Renal cortical epithelial cell (primary cell): Measurements from ENCODE around the gene PLA2G1B. TPM values are rescaled to one million over a fixed set of nuclear protein-coding genes. Genes with fewer than 3 reads are reported as not detected.

ENCODE experiments used
- DNase-seq: peaks from one replicate; pipeline ENCODE4 v3.0.0-alpha.2; 2011; ENCODE audit warnings: low read depth
- total RNA-seq: library from RNA; depleted of rRNA; stranded (reverse); fragments of >200 nt; gene quantifications from 2 replicates; pipeline ENCODE4 v1.2.3, GENCODE V29; 2014

The PLA2G1B gene
- total RNA-seq, 1 donor from 2014 or later: not detected

- DNase-seq: no peak
Observed at GRCh38 chr12:120324841-120325417, 2.6 kb downstream of the PLA2G1B start.

- no peak for DNase-seq
Observed at GRCh38 chr12:120323772-120324171, 3.8 kb downstream of the PLA2G1B start.

GRCh38 chr12:120321382-120322202 lies 6.0 kb downstream of the PLA2G1B start:
- DNase-seq: peak; percentile 97

- peak; percentile 98 for DNase-seq
Observed at GRCh38 chr12:120317224-120318105, 10.1 kb downstream of the PLA2G1B start.

- peak; percentile 32 for DNase-seq
Observed at GRCh38 chr12:120316798-120317223, 10.8 kb downstream of the PLA2G1B start.

- DNase-seq: no peak
Observed at GRCh38 chr12:120314220-120314619, 13.4 kb downstream of the PLA2G1B start.

- peak; percentile 95 for DNase-seq
Observed at GRCh38 chr12:120301962-120302815, 25.4 kb downstream of the PLA2G1B start, which contains the start of gene SIRT4. TSS of gene SIRT4 (plus strand) at chr12:120302321. CDS start at chr12:120303562, 1,241 bp downstream.

- peak; percentile 95 for DNase-seq
Observed at GRCh38 chr12:120292661-120293531, 34.7 kb downstream of the PLA2G1B start, which contains the start of gene RNU4-1. TSS of gene RNU4-1 (minus strand) at chr12:120293237.

GRCh38 chr12:120292411-120292660 lies 35.2 kb downstream of the PLA2G1B start:
- no peak for DNase-seq

GRCh38 chr12:120290609-120291305 lies 36.8 kb downstream of the PLA2G1B start:
- no peak for DNase-seq

GRCh38 chr12:120287491-120287890 lies 40.1 kb downstream of the PLA2G1B start:
- DNase-seq: no peak

GRCh38 chr12:120286768-120287490 lies 40.6 kb downstream of the PLA2G1B start:
- DNase-seq: no peak

GRCh38 chr12:120284381-120284780 lies 43.2 kb downstream of the PLA2G1B start:
- no peak for DNase-seq

- DNase-seq: no peak
Observed at GRCh38 chr12:120283318-120283717, 44.3 kb downstream of the PLA2G1B start.

GRCh38 chr12:120278137-120279069 lies 49.2 kb downstream of the PLA2G1B start:
- DNase-seq: no peak

- peak; percentile 18 for DNase-seq
Observed at GRCh38 chr12:120276734-120277133, 50.8 kb downstream of the PLA2G1B start.
